ENCODE results near the gene ASB18.

DNA sequence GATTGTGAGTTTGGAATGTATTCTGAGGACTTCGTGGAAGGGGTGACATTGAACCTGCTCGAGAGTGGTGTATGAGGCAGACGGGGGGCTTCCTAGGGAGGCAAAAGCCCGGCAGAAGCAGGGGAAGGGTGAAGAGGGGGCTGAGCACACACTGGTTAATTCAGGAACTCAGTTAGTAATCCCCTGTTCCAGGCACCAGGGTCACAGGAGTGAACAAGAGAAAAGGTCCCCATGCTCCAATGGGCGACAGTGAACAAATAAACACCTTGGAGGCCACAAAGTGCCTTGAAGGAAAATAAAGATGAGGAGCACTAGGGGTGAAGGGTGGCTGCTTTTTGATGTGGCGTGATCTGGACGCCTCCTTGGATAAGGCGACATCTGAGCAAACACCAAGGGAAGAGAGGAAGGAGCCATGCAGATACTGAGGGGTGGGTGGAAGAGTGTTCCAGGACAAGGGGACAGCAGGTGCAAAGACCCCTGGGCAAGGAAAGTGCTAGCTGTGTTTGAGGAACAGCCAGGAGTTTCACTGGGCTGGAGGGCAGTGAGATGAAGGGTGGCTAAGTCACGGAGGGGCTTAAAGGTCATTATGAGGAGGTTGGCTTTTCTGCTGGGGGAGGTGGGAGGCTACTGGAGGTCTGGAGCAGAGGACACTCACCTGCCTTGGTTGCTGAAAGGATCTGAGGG, 26.7 kb upstream of the ASB18 start:
- TF ChIP-seq, protein P1, sequence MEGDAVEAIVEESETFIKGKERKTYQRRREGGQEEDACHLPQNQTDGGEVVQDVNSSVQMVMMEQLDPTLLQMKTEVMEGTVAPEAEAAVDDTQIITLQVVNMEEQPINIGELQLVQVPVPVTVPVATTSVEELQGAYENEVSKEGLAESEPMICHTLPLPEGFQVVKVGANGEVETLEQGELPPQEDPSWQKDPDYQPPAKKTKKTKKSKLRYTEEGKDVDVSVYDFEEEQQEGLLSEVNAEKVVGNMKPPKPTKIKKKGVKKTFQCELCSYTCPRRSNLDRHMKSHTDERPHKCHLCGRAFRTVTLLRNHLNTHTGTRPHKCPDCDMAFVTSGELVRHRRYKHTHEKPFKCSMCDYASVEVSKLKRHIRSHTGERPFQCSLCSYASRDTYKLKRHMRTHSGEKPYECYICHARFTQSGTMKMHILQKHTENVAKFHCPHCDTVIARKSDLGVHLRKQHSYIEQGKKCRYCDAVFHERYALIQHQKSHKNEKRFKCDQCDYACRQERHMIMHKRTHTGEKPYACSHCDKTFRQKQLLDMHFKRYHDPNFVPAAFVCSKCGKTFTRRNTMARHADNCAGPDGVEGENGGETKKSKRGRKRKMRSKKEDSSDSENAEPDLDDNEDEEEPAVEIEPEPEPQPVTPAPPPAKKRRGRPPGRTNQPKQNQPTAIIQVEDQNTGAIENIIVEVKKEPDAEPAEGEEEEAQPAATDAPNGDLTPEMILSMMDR (conservative IDR thresholded peaks at IDR 0.05; ENCODE audit: low read length) = no peak
- TF ChIP-seq EZH2phosphoT487 (IDR thresholded peaks at IDR 0.05; ENCODE audit: borderline replicate concordance) = no peak

All from Loucy (cell line).